ENCODE results near the gene PAEP. TPM values are rescaled to one million over a fixed set of nuclear protein-coding genes. Genes with fewer than 3 reads are reported as not detected.
A peak's percentile ranks its signal among the peaks of the same experiment; 100 is the strongest.

PAEP gene
- polyA plus RNA-seq (2012; ENCODE audit: insufficient read length, low read depth): 358 TPM

DNA sequence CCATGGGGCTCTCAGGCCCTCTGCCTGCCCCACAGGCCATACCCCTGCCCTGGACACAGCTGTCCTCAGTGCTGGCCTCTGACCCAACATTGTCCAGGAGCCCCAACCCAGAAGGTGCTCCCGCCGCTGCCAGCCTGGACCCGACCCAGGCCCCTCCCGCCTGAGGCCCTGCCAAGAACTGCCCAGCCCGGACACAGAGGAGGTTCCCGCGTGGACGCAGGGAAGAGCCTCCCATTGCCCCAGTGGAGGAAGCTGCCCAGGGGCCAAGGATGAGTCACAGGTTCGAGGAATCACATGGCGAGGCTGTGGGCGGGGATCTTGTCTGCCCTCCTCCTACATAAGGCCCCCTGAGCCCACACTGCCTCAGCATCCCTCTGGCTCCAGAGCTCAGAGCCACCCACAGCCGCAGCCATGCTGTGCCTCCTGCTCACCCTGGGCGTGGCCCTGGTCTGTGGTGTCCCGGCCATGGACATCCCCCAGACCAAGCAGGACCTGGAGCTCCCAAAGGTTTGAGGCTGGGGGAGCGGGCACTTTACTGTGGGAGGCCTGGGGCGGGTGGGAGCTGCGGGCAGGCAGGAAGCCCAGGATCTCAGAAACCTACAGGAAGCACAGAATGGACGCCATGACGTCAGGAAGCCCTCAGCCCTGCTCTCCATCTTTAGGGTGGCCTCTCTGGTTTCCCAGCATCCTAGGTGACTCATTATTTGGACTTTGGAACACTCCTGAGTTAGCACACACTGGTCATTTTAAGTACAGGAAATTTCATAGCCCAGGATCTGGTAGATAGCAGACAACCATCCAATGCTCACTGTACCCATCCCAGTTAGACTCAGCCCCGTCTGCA is at the start of gene PAEP:
Gene PAEP (plus strand): TSS at position 366 of the 844 bp plus-strand sequence.
- TF ChIP-seq POLR2AphosphoS5 (IDR thresholded peaks at IDR 0.05; ENCODE audit: low read depth, low read length): peak; percentile 73
- no peak for TF ChIP-seq SIN3A (IDR thresholded peaks at IDR 0.05; ENCODE audit: borderline replicate concordance, insufficient read depth, low read length)
- no peak; the same call in 1 of the 2 replicates for TF ChIP-seq TAF1 (IDR thresholded peaks at IDR 0.05; ENCODE audit: borderline replicate concordance, insufficient read depth, low read length)
- TF ChIP-seq FOXP2 (optimal IDR thresholded peaks at IDR 0.05; ENCODE audit: borderline replicate concordance, extremely low read depth, extremely low read length, insufficient read depth): no peak
- TF ChIP-seq, protein P1, sequence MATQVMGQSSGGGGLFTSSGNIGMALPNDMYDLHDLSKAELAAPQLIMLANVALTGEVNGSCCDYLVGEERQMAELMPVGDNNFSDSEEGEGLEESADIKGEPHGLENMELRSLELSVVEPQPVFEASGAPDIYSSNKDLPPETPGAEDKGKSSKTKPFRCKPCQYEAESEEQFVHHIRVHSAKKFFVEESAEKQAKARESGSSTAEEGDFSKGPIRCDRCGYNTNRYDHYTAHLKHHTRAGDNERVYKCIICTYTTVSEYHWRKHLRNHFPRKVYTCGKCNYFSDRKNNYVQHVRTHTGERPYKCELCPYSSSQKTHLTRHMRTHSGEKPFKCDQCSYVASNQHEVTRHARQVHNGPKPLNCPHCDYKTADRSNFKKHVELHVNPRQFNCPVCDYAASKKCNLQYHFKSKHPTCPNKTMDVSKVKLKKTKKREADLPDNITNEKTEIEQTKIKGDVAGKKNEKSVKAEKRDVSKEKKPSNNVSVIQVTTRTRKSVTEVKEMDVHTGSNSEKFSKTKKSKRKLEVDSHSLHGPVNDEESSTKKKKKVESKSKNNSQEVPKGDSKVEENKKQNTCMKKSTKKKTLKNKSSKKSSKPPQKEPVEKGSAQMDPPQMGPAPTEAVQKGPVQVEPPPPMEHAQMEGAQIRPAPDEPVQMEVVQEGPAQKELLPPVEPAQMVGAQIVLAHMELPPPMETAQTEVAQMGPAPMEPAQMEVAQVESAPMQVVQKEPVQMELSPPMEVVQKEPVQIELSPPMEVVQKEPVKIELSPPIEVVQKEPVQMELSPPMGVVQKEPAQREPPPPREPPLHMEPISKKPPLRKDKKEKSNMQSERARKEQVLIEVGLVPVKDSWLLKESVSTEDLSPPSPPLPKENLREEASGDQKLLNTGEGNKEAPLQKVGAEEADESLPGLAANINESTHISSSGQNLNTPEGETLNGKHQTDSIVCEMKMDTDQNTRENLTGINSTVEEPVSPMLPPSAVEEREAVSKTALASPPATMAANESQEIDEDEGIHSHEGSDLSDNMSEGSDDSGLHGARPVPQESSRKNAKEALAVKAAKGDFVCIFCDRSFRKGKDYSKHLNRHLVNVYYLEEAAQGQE (IDR thresholded peaks at IDR 0.05; ENCODE audit: insufficient read depth in 1 of 2, low read depth in 2 of 2, low read length in 2 of 2): no peak

DNA sequence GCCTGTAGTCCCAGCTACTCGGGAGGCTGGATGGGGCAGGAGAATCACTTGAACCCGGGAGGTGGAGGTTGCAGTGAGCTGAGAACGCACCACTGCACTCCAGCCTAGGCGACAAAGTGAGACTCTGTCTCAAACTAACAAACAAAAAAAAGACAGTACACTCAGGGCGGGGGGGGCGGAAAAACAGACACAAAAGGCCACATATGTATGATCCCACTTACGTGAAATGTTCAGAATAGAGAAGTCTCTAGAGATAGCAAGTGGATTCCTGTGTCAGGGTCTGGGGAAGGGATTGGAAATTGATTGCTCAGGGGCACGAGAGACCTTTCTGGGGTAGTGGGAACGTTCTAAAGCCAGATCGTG is 49.3 kb upstream of the PAEP start:
- TF ChIP-seq FOXP2 (optimal IDR thresholded peaks at IDR 0.05; ENCODE audit: borderline replicate concordance, extremely low read depth, extremely low read length, insufficient read depth): no peak
- no peak for TF ChIP-seq POLR2AphosphoS5 (IDR thresholded peaks at IDR 0.05; ENCODE audit: low read depth, low read length)
- TF ChIP-seq TAF1 (IDR thresholded peaks at IDR 0.05; ENCODE audit: borderline replicate concordance, insufficient read depth, low read length): no peak
- TF ChIP-seq, protein P1 (IDR thresholded peaks at IDR 0.05; ENCODE audit: insufficient read depth in 1 of 2, low read depth in 2 of 2, low read length in 2 of 2): no peak
- TF ChIP-seq SIN3A (IDR thresholded peaks at IDR 0.05; ENCODE audit: borderline replicate concordance, insufficient read depth, low read length): no peak

DNA sequence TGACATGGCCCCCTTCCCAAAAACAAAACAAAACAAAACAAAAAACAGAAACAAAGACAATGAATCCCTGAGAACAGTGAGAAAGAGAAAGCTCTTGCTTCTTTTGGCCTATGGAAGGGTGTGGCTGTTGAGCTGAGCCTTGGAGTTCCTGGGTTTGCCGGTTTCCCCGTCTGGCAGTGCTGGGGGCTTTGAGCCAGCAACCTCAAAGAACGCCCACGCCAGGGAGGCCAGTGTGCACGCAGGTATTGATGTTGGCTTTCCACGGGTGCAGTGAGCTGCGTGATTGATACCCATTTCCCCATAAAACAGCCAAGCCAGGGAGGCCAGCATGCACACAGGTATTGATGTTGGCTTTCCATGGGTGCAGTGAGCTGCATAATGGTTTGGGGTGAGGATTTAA is 48.7 kb upstream of the PAEP start:
- TF ChIP-seq, protein P1 (IDR thresholded peaks at IDR 0.05; ENCODE audit: insufficient read depth in 1 of 2, low read depth in 2 of 2, low read length in 2 of 2): no peak
- TF ChIP-seq SIN3A (IDR thresholded peaks at IDR 0.05; ENCODE audit: borderline replicate concordance, insufficient read depth, low read length) (no peak), FOXP2 (optimal IDR thresholded peaks at IDR 0.05; ENCODE audit: borderline replicate concordance, extremely low read depth, extremely low read length, insufficient read depth) (no peak), POLR2AphosphoS5 (IDR thresholded peaks at IDR 0.05; ENCODE audit: low read depth, low read length) (no peak), TAF1 (IDR thresholded peaks at IDR 0.05; ENCODE audit: borderline replicate concordance, insufficient read depth, low read length) (no peak)

DNA sequence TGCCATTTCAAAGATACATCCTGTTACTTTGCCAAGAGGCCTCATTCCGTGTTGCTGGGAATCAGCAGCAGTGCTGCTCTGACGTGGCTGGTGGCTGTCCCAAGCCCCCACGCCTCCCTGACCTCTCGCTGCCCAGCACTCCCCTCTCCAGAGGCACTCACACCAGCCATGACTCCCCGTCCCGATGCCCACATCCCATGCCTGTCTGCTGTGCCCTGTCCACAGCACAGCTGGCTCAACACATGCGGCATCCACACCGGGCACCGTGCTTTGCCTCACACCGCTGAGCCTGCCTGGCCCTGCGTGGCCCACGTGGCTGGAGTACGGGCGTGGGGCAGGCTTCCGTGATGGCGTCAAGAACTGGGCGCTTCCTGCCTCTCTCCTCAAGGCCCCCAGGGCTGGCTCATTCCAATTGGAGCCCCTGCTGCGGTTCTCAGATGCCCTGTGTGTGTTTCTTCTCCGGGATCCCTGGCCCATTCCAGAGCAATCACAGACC is 48.2 kb upstream of the PAEP start:
- TF ChIP-seq, protein P1 (IDR thresholded peaks at IDR 0.05; ENCODE audit: insufficient read depth in 1 of 2, low read depth in 2 of 2, low read length in 2 of 2): no peak
- TF ChIP-seq SIN3A (IDR thresholded peaks at IDR 0.05; ENCODE audit: borderline replicate concordance, insufficient read depth, low read length) (no peak), POLR2AphosphoS5 (IDR thresholded peaks at IDR 0.05; ENCODE audit: low read depth, low read length) (no peak), FOXP2 (optimal IDR thresholded peaks at IDR 0.05; ENCODE audit: borderline replicate concordance, extremely low read depth, extremely low read length, insufficient read depth) (no peak)
